ENCODE data around the gene SLC27A3. TPM values are rescaled to one million over a fixed set of nuclear protein-coding genes. Genes with fewer than 3 reads are reported as not detected.
A peak's percentile ranks its signal among the peaks of the same experiment; 100 is the strongest.

The SLC27A3 gene
- total and polyA plus RNA-seq, 9 of the 15 experiments (the other 6 are each of a cell fraction or from before 2014, with no cell fraction given): 0.57 to 5.2 (median 2.8) TPM

DNA sequence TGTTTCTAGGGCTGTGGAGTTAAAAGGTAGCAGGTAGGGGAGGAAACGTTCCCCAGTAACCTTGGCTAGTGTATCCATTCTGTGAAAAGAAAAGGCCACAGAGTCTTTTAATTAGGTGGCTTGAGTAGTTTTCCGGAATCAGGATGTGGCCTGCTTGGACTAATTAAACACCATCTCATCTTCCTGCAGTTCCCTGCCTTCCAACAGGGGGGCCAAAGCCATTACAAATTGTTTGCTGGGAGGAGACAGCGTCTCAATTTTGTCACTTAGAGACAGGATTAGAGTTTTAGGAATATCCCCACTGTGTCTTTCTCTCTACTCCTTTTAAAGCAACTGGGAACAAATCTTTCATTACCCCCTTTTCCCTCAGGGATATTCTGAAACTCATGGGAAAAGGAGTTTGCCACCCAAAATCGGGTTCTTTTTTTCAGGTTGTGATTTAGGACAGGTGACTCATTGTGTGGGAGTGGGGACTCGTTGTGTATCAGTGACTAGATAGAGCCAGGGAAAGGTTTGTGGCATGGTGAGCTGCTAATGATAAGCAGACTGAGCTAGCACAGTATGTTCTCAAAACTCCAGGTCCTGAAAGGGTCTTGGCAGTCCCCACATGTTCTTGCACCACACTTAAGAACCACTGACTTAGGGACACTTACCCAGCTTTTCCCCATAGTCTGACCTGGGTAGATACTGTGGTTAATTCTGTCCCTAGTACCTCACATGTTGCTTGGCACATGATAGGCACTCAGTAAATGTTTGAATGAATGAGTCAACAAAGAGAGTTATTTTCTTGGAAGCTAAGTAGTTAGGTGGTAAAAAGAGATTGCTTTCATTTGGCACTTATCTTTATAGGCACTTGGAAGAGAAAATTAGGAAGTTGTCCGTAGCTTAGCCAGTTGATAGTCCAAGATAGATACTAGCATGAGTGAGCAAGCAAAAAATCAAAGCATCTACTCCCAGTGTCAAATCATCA is 24.9 kb upstream of the SLC27A3 start (continued):
- TF ChIP-seq CAMTA2 (CRISPR knock-in tag; conservative IDR thresholded peaks at IDR 0.05) (no peak), KDM1A (IDR thresholded peaks at IDR 0.05) (peak; percentile 85 to 88), JUNB (CRISPR knock-in tag; conservative IDR thresholded peaks at IDR 0.05) (no peak), ZNF316 (IDR thresholded peaks at IDR 0.05) (no peak), TRIM28 (IDR thresholded peaks at IDR 0.05) (no peak), JUND (IDR thresholded peaks at IDR 0.05; ENCODE audit: borderline replicate concordance, low read depth, low read length) (peak; percentile 59; the same call in 1 of the 2 replicates), JUND (tag; IDR thresholded peaks at IDR 0.05; ENCODE audit: borderline replicate concordance, low read depth, low read length) (peak; percentile 28; the same call in 1 of the 3 replicates), SETDB1 (IDR thresholded peaks at IDR 0.05; ENCODE audit: low read length) (no peak), GATAD2A (IDR thresholded peaks at IDR 0.05) (no peak), PHTF2 (CRISPR knock-in tag; IDR thresholded peaks at IDR 0.05) (no peak), POU5F1 (IDR thresholded peaks at IDR 0.05; ENCODE audit: borderline replicate concordance, low read depth, low read length, partially characterized antibody) (no peak)
- TF ChIP-seq, protein P1, sequence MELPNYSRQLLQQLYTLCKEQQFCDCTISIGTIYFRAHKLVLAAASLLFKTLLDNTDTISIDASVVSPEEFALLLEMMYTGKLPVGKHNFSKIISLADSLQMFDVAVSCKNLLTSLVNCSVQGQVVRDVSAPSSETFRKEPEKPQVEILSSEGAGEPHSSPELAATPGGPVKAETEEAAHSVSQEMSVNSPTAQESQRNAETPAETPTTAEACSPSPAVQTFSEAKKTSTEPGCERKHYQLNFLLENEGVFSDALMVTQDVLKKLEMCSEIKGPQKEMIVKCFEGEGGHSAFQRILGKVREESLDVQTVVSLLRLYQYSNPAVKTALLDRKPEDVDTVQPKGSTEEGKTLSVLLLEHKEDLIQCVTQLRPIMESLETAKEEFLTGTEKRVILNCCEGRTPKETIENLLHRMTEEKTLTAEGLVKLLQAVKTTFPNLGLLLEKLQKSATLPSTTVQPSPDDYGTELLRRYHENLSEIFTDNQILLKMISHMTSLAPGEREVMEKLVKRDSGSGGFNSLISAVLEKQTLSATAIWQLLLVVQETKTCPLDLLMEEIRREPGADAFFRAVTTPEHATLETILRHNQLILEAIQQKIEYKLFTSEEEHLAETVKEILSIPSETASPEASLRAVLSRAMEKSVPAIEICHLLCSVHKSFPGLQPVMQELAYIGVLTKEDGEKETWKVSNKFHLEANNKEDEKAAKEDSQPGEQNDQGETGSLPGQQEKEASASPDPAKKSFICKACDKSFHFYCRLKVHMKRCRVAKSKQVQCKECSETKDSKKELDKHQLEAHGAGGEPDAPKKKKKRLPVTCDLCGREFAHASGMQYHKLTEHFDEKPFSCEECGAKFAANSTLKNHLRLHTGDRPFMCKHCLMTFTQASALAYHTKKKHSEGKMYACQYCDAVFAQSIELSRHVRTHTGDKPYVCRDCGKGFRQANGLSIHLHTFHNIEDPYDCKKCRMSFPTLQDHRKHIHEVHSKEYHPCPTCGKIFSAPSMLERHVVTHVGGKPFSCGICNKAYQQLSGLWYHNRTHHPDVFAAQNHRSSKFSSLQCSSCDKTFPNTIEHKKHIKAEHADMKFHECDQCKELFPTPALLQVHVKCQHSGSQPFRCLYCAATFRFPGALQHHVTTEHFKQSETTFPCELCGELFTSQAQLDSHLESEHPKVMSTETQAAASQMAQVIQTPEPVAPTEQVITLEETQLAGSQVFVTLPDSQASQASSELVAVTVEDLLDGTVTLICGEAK (IDR thresholded peaks at IDR 0.05): no peak
- TF ChIP-seq, protein P1 (CRISPR knock-in tag; IDR thresholded peaks at IDR 0.05): no peak
- TF ChIP-seq, protein P2, sequence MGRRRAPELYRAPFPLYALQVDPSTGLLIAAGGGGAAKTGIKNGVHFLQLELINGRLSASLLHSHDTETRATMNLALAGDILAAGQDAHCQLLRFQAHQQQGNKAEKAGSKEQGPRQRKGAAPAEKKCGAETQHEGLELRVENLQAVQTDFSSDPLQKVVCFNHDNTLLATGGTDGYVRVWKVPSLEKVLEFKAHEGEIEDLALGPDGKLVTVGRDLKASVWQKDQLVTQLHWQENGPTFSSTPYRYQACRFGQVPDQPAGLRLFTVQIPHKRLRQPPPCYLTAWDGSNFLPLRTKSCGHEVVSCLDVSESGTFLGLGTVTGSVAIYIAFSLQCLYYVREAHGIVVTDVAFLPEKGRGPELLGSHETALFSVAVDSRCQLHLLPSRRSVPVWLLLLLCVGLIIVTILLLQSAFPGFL (CRISPR knock-in tag; IDR thresholded peaks at IDR 0.05): no peak
- TF ChIP-seq, protein P3, sequence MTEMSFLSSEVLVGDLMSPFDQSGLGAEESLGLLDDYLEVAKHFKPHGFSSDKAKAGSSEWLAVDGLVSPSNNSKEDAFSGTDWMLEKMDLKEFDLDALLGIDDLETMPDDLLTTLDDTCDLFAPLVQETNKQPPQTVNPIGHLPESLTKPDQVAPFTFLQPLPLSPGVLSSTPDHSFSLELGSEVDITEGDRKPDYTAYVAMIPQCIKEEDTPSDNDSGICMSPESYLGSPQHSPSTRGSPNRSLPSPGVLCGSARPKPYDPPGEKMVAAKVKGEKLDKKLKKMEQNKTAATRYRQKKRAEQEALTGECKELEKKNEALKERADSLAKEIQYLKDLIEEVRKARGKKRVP (CRISPR knock-in tag; IDR thresholded peaks at IDR 0.05): no peak
- TF ChIP-seq, protein P4, sequence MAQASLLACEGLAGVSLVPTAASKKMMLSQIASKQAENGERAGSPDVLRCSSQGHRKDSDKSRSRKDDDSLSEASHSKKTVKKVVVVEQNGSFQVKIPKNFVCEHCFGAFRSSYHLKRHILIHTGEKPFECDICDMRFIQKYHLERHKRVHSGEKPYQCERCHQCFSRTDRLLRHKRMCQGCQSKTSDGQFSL (CRISPR knock-in tag; IDR thresholded peaks at IDR 0.05): no peak
- TF ChIP-seq, protein P4 (tag; IDR thresholded peaks at IDR 0.05): no peak

Data from K562 (cell line).